Cardiac septum (tissue), 1 donor: ENCODE measurements around the gene TCIRG1. TPM values are rescaled to one million over a fixed set of nuclear protein-coding genes. Genes with fewer than 3 reads are reported as not detected.
A peak's percentile ranks its signal among the peaks of the same experiment; 100 is the strongest.

Experiments used
- DNase-seq: peaks from one replicate; pipeline ENCODE4 v3.0.0-alpha.2; 2020; ENCODE audit warnings: low spot score
- intact Hi-C: fragments of 100-400 bp; cut with DNase I; formaldehyde crosslinking; loops from one replicate; pipeline ENCODE4 v1.14.0; 2022
- total RNA-seq: library from RNA; stranded (reverse); fragmentation: NEBNext Ultra II Directional; extraction: Animal tissue kit (Norgen Biotek cat#: 25700); gene quantifications from one replicate; pipeline ENCODE4 v1.2.1, GENCODE V29; 2021
- donor health status: DM: no; HTN: no; CAD: no.

Gene TCIRG1
- total RNA-seq, 1 donor from 2014 or later: 26.5 TPM

- intact Hi-C loops: loop anchor here (10.0 kb wide), 1 partner anchor 190 kb away; no protein-coding TSS in a partner anchor
- no peak for DNase-seq
Measured at GRCh38 chr11:68014947-68015447, 23.8 kb upstream of the TCIRG1 start.

- no peak for DNase-seq
- intact Hi-C loops: loop anchor here (10.0 kb wide), 1 partner anchor 189 kb away; no protein-coding TSS in a partner anchor
Measured at GRCh38 chr11:68015467-68015866, 23.4 kb upstream of the TCIRG1 start.

- intact Hi-C loops: loop anchor here (10.0 kb wide), 1 partner anchor 188 kb away; no protein-coding TSS in a partner anchor
- no peak for DNase-seq
Measured at GRCh38 chr11:68016161-68016903, 22.5 kb upstream of the TCIRG1 start.

GRCh38 chr11:68016904-68017817 is 21.7 kb upstream of the TCIRG1 start:
- DNase-seq: no peak
- intact Hi-C loops: loop anchor here (10.0 kb wide), 1 partner anchor 188 kb away; no protein-coding TSS in a partner anchor

- DNase-seq: no peak
- intact Hi-C loops: loop anchor here (10.0 kb wide), 1 partner anchor 187 kb away; no protein-coding TSS in a partner anchor
Measured at GRCh38 chr11:68017980-68018729, 20.7 kb upstream of the TCIRG1 start.

GRCh38 chr11:68018730-68019190 is 20.1 kb upstream of the TCIRG1 start:
- intact Hi-C loops: loop anchor here (10.0 kb wide), 1 partner anchor 186 kb away; no protein-coding TSS in a partner anchor
- DNase-seq: no peak

GRCh38 chr11:68019486-68019885 is 19.3 kb upstream of the TCIRG1 start:
- intact Hi-C loops: loop anchor here (10.0 kb wide), 1 partner anchor 185 kb away; no protein-coding TSS in a partner anchor
- no peak for DNase-seq

- no peak for DNase-seq
- intact Hi-C loops: no loop called here
Measured at GRCh38 chr11:68020575-68020974, 18.2 kb upstream of the TCIRG1 start.

- no peak for DNase-seq
- intact Hi-C loops: no loop called here
Measured at GRCh38 chr11:68021167-68021787, 17.5 kb upstream of the TCIRG1 start.

- no peak for DNase-seq
- intact Hi-C loops: no loop called here
Measured at GRCh38 chr11:68022531-68022930, 16.3 kb upstream of the TCIRG1 start.

GRCh38 chr11:68024508-68024907 is 14.3 kb upstream of the TCIRG1 start:
- intact Hi-C loops: no loop called here
- DNase-seq: no peak

- DNase-seq: no peak
- intact Hi-C loops: no loop called here
Measured at GRCh38 chr11:68025047-68025446, 13.8 kb upstream of the TCIRG1 start.

GRCh38 chr11:68026391-68027105 is 12.3 kb upstream of the TCIRG1 start:
- intact Hi-C loops: no loop called here

GRCh38 chr11:68027667-68028066 is 11.2 kb upstream of the TCIRG1 start:
- no peak for DNase-seq
- intact Hi-C loops: no loop called here

More at GRCh38 chr11:68026391-68027105, 12.3 kb upstream of the TCIRG1 start:
- no peak for DNase-seq

- intact Hi-C loops: no loop called here
- no peak for DNase-seq
Measured at GRCh38 chr11:68028802-68029545, 9.9 kb upstream of the TCIRG1 start.

- DNase-seq: peak; percentile 96
- intact Hi-C loops: loop anchor here (5.0 kb wide), 2 partner anchors 92 to 182 kb away; partner anchors contain the start of genes CHKA and KMT5B
Measured at GRCh38 chr11:68030318-68031143, 8.3 kb upstream of the TCIRG1 start, which contains the start of gene NDUFS8. TSS of gene NDUFS8 (plus strand) at chr11:68030681. CDS start at chr11:68032152, 1,471 bp downstream.
